Measurements from ENCODE around the gene SUMO3. TPM values are rescaled to one million over a fixed set of nuclear protein-coding genes. Genes with fewer than 3 reads are reported as not detected.

SUMO3 gene
- total RNA-seq, 1 experiment from 2014 or later, result 153 TPM

DNA sequence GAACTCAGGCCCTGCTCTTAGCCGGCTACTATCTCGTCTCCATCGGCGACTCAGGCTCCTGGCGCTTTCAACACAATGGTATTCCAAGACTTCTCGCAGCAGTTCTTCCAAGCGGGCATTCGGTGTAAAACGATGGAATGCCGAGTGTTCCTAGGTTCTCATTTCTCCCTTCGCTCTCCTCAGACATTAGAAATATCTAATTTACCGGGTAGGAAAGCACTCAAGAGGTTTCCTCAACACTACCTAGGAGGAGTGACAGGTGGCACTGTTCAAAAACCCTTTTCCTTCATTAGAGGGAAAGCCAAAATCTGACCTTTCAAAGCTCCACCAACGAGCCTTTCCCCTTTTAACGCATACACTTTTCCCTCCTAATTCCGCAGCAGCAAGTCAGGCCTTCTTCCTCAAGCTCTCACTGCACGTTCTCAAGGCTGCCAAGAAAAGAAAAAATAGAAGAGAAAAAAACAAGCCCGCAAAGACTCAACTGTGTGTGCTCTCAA lies 16.8 kb downstream of the SUMO3 start:
- Histone ChIP-seq H3K9me3 (no peaks in the 10 kb centered on the region), H3K36me3 (peaks cover 87% of the 10 kb centered on the region), H3K4me3 (peak overlapping the region; percentile 86), H3K27me3 (no peaks in the 10 kb centered on the region)
- no peak for DNase-seq

DNA sequence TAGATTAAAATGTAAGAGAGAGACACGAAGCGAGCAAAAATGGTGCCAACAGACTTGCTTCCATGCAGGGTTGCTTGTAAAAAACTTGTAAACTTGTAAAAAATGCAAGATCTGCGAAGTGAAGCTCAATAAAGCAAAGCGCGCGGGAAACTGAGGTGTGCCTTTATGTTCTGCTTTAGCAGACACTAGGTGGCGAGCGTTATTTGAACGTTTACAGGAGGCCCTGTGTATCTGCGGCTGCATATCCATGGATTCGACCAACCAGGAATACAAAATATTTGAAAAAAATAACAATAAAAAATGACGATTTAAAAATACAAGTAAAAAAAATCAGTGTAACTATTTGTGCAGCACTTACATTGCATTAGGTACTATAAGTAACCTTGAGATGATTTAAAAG lies 17.8 kb downstream of the SUMO3 start:
- no peaks in the 10 kb centered on the region for H3K9me3 ChIP-seq
- H3K36me3 ChIP-seq, result peaks cover 82% of the 10 kb centered on the region
- DNase-seq, result no peak
- H3K27me3 ChIP-seq, result no peaks in the 10 kb centered on the region
- H3K4me3 ChIP-seq, result peak overlapping the region; percentile 86

DNA sequence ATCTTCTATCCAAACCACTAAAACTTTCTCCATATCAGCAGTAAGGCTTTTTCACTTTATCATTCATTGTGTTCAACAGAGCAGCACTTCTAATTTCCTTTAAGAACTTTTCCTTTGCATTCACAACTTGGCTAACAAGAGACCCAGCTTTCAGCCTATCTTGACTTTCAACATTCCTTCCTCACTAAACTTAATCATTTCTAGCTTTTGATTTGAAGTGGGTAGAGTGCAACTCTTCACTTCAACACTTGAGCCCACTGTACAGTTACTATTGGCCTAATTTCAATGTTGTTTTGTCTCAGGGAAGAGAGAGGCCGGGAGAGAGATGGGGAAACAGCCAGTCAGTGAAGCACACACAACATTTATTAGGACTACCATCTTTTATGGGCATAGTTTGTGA lies 18.2 kb downstream of the SUMO3 start:
- H3K9me3 ChIP-seq, result no peaks in the 10 kb centered on the region
- no peak for DNase-seq
- H3K36me3 ChIP-seq, result peaks cover 80% of the 10 kb centered on the region
- H3K4me3 ChIP-seq, result peak overlapping the region; percentile 86
- H3K27me3 ChIP-seq, result no peaks in the 10 kb centered on the region

DNA sequence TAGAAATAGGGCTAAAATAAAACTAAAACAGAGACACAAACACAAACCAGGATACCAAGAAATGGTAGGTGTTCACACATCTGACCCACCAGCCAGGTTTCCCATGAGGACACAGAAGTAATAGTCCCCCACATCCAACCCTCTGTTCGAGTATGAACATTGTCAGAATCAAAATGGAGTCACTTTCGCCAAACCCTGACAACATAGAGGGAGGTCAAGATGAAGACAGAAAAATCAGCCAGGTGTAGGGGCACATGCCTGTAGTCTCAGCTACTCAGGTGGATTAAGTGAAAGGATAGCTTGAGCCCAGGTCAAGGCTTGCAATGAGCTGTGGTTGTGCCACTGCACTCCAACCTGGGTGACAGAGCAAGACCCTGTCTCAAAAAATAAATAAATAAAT lies 20.1 kb downstream of the SUMO3 start:
- Histone ChIP-seq H3K27me3 (no peaks in the 10 kb centered on the region), H3K4me3 (no peak overlapping the region), H3K9me3 (peaks cover 3% of the 10 kb centered on the region; the same call in 1 of the 2 replicates), H3K36me3 (peaks cover 77% of the 10 kb centered on the region)
- DNase-seq, result no peak

DNA sequence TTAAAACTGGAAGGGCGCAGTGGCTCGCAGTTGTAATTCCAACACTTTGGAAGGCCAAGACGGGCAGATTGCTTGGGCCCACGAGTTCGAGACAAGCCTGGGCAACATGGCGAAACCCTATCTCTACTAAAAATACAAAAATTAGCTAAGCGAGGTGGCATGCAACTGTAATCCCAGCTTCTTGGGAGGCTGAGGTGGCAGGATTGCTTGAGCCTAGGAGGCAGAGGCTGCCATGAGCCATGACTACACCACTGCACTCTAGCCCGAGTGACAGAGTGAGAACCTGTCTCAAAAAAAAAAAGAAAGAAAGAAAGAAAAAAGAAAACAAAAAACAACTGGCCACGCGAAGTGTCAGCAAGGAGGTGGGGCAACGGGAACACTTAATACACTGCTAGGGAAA lies 22.5 kb downstream of the SUMO3 start:
- H3K4me3 ChIP-seq, result no peak overlapping the region
- H3K36me3 ChIP-seq, result peaks cover 88% of the 10 kb centered on the region
- DNase-seq, result no peak

DNA sequence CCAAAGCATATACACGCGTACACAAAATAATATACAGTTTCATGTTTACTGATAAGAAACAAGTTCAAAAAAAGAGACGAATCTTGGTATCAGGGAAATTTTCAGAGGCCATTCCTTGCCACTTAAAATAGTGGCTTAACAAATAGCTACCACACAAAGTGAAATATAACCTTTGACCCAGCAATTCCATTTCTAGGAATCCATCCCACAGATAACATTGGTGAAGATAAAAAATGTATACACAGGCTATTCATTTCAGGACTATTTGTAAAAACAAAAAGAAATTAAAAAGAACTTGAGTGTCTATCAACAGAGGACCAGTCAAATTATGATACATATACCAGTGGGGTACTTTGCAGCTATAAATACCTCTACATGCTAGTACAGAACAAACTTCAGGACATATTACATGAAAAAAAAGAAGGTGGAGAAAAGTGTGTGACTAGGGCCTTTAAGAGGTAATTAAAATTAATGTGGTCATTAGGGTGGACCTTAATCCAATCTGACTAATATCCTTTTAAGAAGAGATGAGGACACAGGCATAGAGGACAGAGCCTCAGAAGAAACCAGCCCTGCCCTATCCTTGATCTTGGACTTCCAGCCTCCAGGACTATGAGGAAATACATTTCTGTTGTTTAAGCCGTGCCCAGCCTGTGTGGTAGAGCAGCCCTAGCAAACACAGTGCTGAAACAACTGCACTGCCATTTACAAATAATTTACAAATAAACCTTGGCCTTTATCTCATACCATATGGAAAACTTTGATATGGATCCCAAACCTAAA lies 24.1 kb downstream of the SUMO3 start:
- Histone ChIP-seq H3K9me3 (peaks cover 3% of the 10 kb centered on the region; the same call in 1 of the 2 replicates), H3K36me3 (peaks cover 80% of the 10 kb centered on the region), H3K4me3 (no peak overlapping the region), H3K27me3 (no peaks in the 10 kb centered on the region)
- DNase-seq, result no peak

More for the DNA sequence above, 22.5 kb downstream of the SUMO3 start:
- peaks cover 3% of the 10 kb centered on the region; the same call in 1 of the 2 replicates for H3K9me3 ChIP-seq
- no peaks in the 10 kb centered on the region for H3K27me3 ChIP-seq

DNA sequence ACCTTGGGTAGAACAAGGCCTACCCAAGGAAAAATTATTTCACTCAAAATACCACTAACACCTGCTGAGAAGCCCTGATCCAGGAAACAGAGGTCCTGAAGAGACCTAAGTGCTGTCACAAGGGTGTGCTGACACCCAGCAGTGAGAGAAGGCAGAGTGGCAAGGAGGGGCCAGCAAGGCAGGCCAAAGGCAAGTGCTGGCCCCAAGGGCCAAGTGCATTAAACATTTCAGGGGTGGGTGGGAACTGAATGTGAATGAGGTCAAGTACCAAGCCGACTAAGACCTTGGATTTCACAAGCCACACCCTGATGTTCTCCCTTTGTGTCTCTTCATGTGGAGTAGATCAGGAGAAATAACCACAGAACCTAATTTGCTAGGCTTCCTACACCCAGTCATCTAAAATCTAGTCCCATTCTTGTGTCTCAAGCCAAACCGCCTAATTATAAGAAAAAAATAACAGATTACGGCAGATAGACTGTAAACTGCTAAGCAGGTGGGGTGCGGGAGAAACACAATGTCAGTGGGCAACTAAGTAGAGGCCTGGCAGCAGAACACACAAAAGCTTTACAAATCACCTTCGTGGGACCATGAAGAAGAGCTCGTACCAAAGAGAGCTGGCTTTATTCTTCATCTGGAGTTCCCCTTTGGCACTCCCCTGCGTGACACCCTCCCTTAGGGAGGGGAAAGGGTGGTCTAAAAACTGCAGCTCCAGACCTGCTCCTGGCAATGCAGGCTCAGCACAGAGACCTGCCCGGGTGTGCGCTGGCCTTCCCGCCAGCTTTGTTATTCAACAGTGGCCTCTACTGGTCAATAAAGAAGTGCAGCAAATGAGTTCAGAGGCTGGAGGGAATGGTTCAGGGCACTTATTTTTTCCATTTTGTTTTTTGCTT lies 24.9 kb downstream of the SUMO3 start:
- peaks cover 75% of the 10 kb centered on the region for H3K36me3 ChIP-seq
- H3K27me3 ChIP-seq, result no peaks in the 10 kb centered on the region
- DNase-seq, result peak; percentile 27

DNA sequence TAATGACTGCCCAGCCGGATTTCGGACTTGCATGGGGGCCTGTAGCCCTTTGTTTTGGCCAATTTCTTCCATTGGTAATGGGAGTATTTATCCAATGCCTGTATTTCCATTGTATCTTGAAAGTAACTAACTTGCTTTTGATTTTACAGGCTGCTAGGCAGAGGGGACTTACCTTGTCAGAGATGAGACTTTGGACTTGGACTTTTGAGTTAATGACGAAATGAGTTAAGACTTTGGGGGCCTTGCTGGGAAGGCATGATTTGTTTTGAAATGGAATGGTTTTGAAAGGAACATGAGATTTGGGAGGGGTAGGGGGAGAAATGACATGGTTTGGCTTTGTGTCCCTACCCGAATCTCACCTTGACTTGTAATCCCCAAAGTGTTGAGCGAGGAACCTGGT lies 25.9 kb downstream of the SUMO3 start:
- Histone ChIP-seq H3K27me3 (no peaks in the 10 kb centered on the region), H3K9me3 (peaks cover 3% of the 10 kb centered on the region; the same call in 1 of the 2 replicates), H3K36me3 (peaks cover 74% of the 10 kb centered on the region), H3K4me3 (no peak overlapping the region)
- DNase-seq, result no peak

More for the DNA sequence above, 24.9 kb downstream of the SUMO3 start:
- H3K4me3 ChIP-seq, result no peak overlapping the region
- H3K9me3 ChIP-seq, result peaks cover 3% of the 10 kb centered on the region; the same call in 1 of the 2 replicates

DNA sequence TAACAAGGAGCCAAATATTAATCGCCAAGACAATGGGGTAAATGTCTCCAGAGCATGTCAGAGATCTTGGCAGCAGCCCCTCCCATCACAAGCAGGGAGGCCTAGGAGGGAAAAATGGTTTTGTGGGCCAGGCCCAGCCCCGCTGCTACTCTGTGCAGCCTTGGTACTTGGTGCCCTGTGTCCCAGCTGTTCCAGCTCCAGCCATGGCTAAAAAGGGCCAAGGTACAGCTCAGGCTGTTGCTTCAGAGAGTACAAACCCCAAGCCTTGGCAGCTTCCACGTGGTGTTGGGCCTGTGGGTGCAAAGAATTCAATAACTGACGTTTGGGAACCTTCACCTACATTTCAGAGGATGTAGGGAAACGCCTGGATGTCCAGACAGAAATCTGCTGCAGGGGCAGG lies 26.6 kb downstream of the SUMO3 start:
- peaks cover 3% of the 10 kb centered on the region; the same call in 1 of the 2 replicates for H3K9me3 ChIP-seq
- no peak for DNase-seq

DNA sequence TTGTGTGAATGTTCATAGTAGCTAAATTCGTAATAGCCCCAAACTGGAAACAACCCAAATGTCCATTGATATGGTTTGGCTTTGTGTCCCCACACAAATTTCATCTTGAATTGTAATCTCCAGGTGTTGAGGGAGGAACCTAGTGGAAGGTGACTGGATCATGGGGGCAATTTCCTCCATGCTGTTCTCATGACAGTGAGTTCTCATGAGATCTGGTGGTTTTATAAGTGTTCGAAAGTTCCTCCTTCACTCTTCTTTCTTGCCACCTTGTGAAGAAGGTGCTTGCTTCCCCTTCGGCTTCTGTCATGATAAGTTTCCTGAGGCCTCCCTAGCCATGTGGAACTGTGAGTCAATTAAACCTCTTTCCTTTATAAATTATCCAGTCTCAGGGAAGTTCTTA lies 27.5 kb downstream of the SUMO3 start:
- Histone ChIP-seq H3K36me3 (peaks cover 76% of the 10 kb centered on the region), H3K9me3 (peaks cover 3% of the 10 kb centered on the region; the same call in 1 of the 2 replicates)

More for the DNA sequence above, 26.6 kb downstream of the SUMO3 start:
- Histone ChIP-seq H3K36me3 (peaks cover 73% of the 10 kb centered on the region), H3K27me3 (no peaks in the 10 kb centered on the region), H3K4me3 (no peak overlapping the region)

DNA sequence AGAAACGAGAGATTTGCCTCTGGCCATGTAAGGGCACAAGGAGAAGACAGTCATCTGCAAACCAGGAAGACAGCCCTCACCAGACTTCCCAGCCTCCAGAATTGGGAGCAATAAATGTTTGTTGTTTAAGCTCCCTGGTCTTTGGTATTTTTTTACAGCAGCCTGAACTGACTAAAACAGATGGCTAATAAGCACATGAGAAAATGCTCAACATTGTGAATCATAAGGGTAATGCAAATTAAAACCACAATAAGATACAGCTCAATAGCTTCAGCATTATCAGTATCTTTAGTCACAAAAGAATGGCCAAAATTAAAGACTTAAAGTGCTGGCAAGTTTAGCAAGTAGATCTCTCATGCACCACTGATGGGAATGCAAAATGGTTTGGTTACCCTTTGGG lies 28.0 kb downstream of the SUMO3 start:
- Histone ChIP-seq H3K4me3 (no peak overlapping the region), H3K36me3 (peaks cover 81% of the 10 kb centered on the region), H3K27me3 (no peaks in the 10 kb centered on the region), H3K9me3 (peaks cover 3% of the 10 kb centered on the region; the same call in 1 of the 2 replicates)
- DNase-seq, result no peak

More for the DNA sequence above, 27.5 kb downstream of the SUMO3 start:
- DNase-seq, result no peak
- H3K4me3 ChIP-seq, result no peak overlapping the region
- H3K27me3 ChIP-seq, result no peaks in the 10 kb centered on the region

DNA sequence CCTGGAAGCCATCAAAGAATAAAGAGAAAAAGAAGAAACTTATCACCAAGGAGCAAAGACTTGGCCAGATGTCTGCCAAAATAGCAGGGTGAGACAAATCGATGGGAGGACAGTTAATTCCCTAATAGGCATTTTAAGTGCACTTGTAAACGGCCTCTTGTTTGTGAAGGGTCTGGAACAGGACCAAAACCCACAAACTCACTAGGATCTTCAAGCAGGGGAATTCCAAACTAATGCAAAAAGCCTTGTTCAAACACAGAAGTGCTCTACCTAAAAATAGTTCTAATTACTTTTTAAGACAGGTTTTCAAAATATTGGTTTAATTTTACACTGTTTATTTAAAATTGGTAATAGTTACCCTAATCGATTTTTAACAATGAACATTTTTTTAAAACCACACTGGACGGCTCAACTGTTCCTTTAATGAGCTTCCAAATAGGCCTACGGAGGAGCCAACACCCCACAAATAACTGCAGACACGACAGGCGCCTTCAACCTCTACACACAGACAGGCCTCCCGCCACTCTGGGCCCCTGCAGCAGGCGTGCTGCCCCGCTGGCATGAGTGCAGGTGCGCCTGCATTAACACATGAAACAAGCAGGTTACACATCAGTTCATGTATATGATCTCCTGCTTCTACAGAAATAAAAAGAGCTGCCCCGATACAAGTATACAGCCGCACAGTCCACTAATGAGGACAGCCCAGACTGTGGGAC lies 32.1 kb downstream of the SUMO3 start:
- DNase-seq, result no peak
- Histone ChIP-seq H3K4me3 (no peak overlapping the region), H3K36me3 (peaks cover 73% of the 10 kb centered on the region)

DNA sequence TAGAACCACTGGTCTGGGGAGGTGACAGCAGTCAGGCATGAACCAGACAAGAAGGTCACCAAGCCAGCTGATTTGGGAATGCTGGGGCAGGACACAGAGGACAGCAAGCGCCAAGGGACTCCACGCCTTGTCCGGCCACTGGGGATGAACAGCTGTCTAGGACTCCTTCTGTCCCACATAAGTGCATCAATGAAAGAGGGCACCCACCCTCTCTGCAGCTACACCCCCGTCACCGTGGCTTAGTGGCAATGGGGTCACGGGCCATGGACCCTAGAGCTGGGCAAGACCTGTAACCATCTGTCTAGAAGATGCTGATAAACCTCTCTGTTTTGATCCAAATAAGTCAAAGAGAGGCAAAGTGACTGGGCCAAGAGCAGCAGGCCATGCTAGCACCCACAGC lies 33.1 kb downstream of the SUMO3 start:
- H3K4me3 ChIP-seq, result no peak overlapping the region
- peaks cover 69% of the 10 kb centered on the region for H3K36me3 ChIP-seq

More for the DNA sequence above, 32.1 kb downstream of the SUMO3 start:
- no peaks in the 10 kb centered on the region for H3K9me3 ChIP-seq
- H3K27me3 ChIP-seq, result no peaks in the 10 kb centered on the region

DNA sequence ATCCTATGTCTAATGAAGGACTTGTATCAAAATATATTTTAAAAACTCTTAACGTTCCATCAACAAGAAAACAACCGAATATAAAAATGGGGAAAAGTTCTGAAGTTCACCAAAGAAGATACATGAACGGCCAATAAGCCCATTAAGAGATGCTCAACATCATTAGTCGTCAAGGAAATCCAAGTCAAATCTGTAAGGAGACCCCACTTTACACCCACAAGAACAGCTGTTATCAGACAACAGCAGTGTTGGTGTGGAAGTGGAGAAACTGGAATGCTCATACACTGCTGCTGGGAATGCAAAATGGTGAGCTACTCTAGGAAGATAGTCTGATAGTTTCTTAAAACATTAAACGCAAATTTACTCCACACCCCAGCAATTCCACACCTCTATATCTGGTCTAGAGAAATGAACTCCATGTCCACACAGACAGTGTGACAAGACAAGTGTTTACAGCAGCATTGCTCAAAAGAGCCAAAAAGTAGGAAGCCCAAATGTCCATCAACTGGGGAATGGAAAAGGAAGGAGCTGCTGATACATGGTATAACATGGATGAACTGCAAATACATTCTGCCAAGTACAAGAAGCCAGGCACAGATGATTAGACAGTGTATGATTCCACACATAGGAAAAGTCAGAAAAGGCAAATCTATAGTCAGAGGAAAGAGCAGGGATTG lies 34.7 kb downstream of the SUMO3 start:
- peaks cover 68% of the 10 kb centered on the region for H3K36me3 ChIP-seq
- no peaks in the 10 kb centered on the region for H3K27me3 ChIP-seq
- no peak for DNase-seq
- no peak overlapping the region for H3K4me3 ChIP-seq
- H3K9me3 ChIP-seq, result no peaks in the 10 kb centered on the region

More for the DNA sequence above, 33.1 kb downstream of the SUMO3 start:
- no peaks in the 10 kb centered on the region for H3K27me3 ChIP-seq
- DNase-seq, result no peak
- no peaks in the 10 kb centered on the region for H3K9me3 ChIP-seq

DNA sequence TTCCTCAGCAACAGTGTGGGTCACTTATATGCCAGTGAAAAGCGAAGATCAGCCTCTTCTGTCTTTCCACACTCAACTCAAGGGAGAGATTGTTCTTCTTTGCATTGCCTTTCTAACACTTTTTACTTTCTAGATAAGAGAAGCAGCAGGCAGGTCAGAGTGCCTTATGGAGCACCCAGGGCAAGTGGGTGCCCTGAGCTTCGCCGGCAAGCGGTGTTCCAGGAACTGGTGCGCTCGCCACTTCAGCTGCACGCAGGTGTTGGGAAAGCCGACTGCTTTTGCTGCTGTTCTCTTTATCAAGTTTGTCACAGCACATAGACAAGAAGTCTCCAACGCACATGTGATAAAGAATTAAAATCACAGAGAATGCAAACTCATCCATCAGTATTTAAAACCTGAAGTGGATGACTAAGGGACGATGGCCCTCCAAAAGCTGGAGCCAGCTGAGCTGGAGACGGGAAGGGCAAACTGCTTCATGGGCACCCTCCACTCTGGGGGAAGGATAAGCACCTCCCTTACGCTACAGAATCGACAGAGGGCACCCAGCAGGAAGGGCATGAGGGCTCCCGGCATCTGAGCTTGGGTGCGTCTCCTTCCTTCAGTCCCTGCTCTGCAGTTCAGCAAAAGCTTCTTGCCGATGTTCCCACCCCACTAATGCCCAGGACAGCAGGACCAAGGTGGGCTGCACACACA lies 36.9 kb downstream of the SUMO3 start:
- Histone ChIP-seq H3K27me3 (no peaks in the 10 kb centered on the region), H3K36me3 (peaks cover 71% of the 10 kb centered on the region), H3K9me3 (no peaks in the 10 kb centered on the region), H3K4me3 (no peak overlapping the region)
- no peak for DNase-seq
